WI38 (cell line): ENCODE results near the gene TSBP1.
A peak's percentile ranks its signal among the peaks of the same experiment; 100 is the strongest.
"Not testable (repeated sequence)": the region's sequence is repeated elsewhere in the genome, so short reads cannot be mapped to it uniquely, and the experiment has no call there.

ENCODE experiments used
- H3K4me3 ChIP-seq: 2 replicates; pipeline ENCODE4 v1.5.1; 2011; ENCODE audit warnings: low read depth, mild to moderate bottlenecking, control low read depth, low read length
- CTCF ChIP-seq: IDR thresholded peaks from 2 replicates; pipeline ENCODE4 v1.5.1; 2012; ENCODE audit warnings: low read depth, mild to moderate bottlenecking, control low read depth, low read length

Gene TSBP1

GRCh38 chr6:32288426-32288825, 83.3 kb downstream of the TSBP1 start:
- no peak for TF ChIP-seq CTCF
- no peak overlapping the region for H3K4me3 ChIP-seq

GRCh38 chr6:32273801-32274577, 97.7 kb downstream of the TSBP1 start:
- not testable (repeated sequence) for H3K4me3 ChIP-seq

- no peak for TF ChIP-seq CTCF
- no peak overlapping the region for H3K4me3 ChIP-seq
These were observed 100.3 kb downstream of the TSBP1 start for GRCh38 chr6:32271429-32271828.

- H3K4me3 ChIP-seq: not testable (repeated sequence)
These were observed 103.2 kb downstream of the TSBP1 start for GRCh38 chr6:32268459-32268858.

GRCh38 chr6:32267035-32267434, 104.7 kb downstream of the TSBP1 start:
- TF ChIP-seq CTCF: no peak
- H3K4me3 ChIP-seq: no peak overlapping the region

- H3K4me3 ChIP-seq: not testable (repeated sequence)
These were observed 114.4 kb downstream of the TSBP1 start for GRCh38 chr6:32257262-32257661.

GRCh38 chr6:32255199-32256153, 116.2 kb downstream of the TSBP1 start:
- 0 out of 2 replicates have a peak, but pooled peaks have one; percentile 28 for TF ChIP-seq CTCF
- H3K4me3 ChIP-seq: peak overlapping the region; percentile 44

- H3K4me3 ChIP-seq: peak overlapping the region; percentile 44
- TF ChIP-seq CTCF: no peak
These were observed 116.9 kb downstream of the TSBP1 start for GRCh38 chr6:32254761-32255198.
